Measurements from ENCODE around the gene MARCHF10. TPM values are rescaled to one million over a fixed set of nuclear protein-coding genes. Genes with fewer than 3 reads are reported as not detected.
"Not testable (repeated sequence)": the region's sequence is repeated elsewhere in the genome, so short reads cannot be mapped to it uniquely, and the experiment has no call there.

MARCHF10 gene
- polyA plus RNA-seq, 3 donors: not detected

DNA sequence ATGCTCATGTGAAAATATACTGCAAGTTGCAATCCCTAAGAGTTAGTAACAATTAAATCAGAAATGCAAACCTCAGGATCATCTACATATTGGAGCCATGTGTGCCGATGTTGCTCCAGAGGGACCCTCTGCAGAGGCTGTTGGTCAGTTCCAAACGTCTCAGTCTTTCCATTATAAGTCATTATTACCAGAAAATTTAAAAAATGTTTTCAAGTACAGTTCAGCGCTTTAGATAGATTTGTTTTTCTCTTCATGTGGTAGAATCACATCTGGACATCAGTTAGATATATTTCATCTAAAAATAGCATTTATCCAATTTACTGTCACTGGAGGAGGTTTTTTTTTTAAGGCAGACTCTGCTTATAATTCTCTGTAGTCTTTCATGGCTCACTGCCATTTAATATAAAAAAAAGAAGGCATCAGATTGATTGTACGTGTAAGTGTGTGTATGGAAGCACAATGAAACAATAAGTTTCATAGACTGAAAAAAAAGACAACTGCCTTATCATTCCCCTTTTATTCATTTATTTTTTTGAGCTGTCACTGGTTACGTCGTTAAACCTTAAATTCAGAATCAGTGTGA lies 46.1 kb upstream of the MARCHF10 start:
- intact Hi-C loops (cut with micrococcal nuclease): no loop called here

GRCh38 chr17:62852195-62852594 lies 44.1 kb upstream of the MARCHF10 start:
- no peak for TF ChIP-seq CTCF (IDR thresholded peaks at IDR 0.05)

More for the DNA sequence above, 46.1 kb upstream of the MARCHF10 start:
- H3K4me1 Mint-ChIP-seq: no peaks in the 10 kb centered on the region
- peaks cover 1 to 11% (median 3%) of the 10 kb centered on the region in 3 donors for H3K27me3 Mint-ChIP-seq (ENCODE audit: low read depth in 3 of 3)
- TF ChIP-seq CTCF (IDR thresholded peaks at IDR 0.05): no peak
- no peak overlapping the region for H3K4me3 Mint-ChIP-seq
- Histone ChIP-seq H3K4me2 (replicated peaks; ENCODE audit: extremely low read depth, low read length, poor library complexity, severe bottlenecking) (no peak overlapping the region), H3K27me3 (ENCODE audit: control insufficient read depth in 2 of 2, insufficient read depth in 2 of 2, low read length in 2 of 2) (no peaks in the 10 kb centered on the region), H3K79me2 (ENCODE audit: insufficient read depth, low read length) (no peaks in the 10 kb centered on the region), H4K20me1 (ENCODE audit: insufficient read depth, low read length) (no peaks in the 10 kb centered on the region), H3K4me3 (replicated peaks in 1 of 3; ENCODE audit: low read depth in 2 of 3, low read length in 3 of 3) (no peak overlapping the region), H3K9ac (ENCODE audit: insufficient read depth, low read length, poor library complexity, severe bottlenecking) (no peak overlapping the region), H3K9me3 (replicated peaks in 1 of 2; ENCODE audit: control insufficient read depth in 1 of 2, insufficient read depth in 1 of 2, low read length in 2 of 2) (no peaks in the 10 kb centered on the region), H2AFZ (ENCODE audit: insufficient read depth, low read depth, low read length, poor library complexity, severe bottlenecking) (no peak overlapping the region), H3K27ac (ENCODE audit: low read depth in 1 of 2, low read length in 2 of 2) (no peak overlapping the region), H3K36me3 (replicated peaks in 1 of 2; ENCODE audit: control insufficient read depth in 1 of 2, insufficient read depth in 2 of 2, low read length in 2 of 2) (no peaks in the 10 kb centered on the region), H3K4me1 (ENCODE audit: control insufficient read depth in 1 of 2, insufficient read depth in 2 of 2, low read length in 2 of 2) (no peaks in the 10 kb centered on the region)
- H3K36me3 Mint-ChIP-seq: no peaks in the 10 kb centered on the region
- H3K9me3 Mint-ChIP-seq: peaks cover 0 to 2% (median 0%) of the 10 kb centered on the region in 7 donors
- WGBS (ENCODE audit: insufficient coverage): 100% methylated on average over 1 of the region's 6 CpGs
- no peak for DNase-seq
- H3K27ac Mint-ChIP-seq: no peak overlapping the region

GRCh38 chr17:62849591-62850415 lies 41.7 kb upstream of the MARCHF10 start:
- H3K4me1 Mint-ChIP-seq; H3K27ac Mint-ChIP-seq; H3K79me2 ChIP-seq (ENCODE audit: insufficient read depth, low read length); H3K27me3 Mint-ChIP-seq (ENCODE audit: low read depth in 3 of 3); DNase-seq; H3K9me3 Mint-ChIP-seq; H3K4me1 ChIP-seq (ENCODE audit: control insufficient read depth in 1 of 2, insufficient read depth in 2 of 2, low read length in 2 of 2); H3K27ac ChIP-seq (ENCODE audit: low read depth in 1 of 2, low read length in 2 of 2); H3K4me3 Mint-ChIP-seq; intact Hi-C loops (cut with micrococcal nuclease); H3K27me3 ChIP-seq (ENCODE audit: control insufficient read depth in 2 of 2, insufficient read depth in 2 of 2, low read length in 2 of 2); H3K9me3 ChIP-seq (replicated peaks in 1 of 2; ENCODE audit: control insufficient read depth in 1 of 2, insufficient read depth in 1 of 2, low read length in 2 of 2); H3K36me3 ChIP-seq (replicated peaks in 1 of 2; ENCODE audit: control insufficient read depth in 1 of 2, insufficient read depth in 2 of 2, low read length in 2 of 2); H3K4me2 ChIP-seq (replicated peaks; ENCODE audit: extremely low read depth, low read length, poor library complexity, severe bottlenecking); H4K20me1 ChIP-seq (ENCODE audit: insufficient read depth, low read length); H3K36me3 Mint-ChIP-seq; H3K9ac ChIP-seq (ENCODE audit: insufficient read depth, low read length, poor library complexity, severe bottlenecking); H2AFZ ChIP-seq (ENCODE audit: insufficient read depth, low read depth, low read length, poor library complexity, severe bottlenecking); H3K4me3 ChIP-seq (replicated peaks in 1 of 3; ENCODE audit: low read depth in 2 of 3, low read length in 3 of 3): not testable (repeated sequence)
- WGBS (ENCODE audit: insufficient coverage): 95% methylated on average over 7 of the region's 10 CpGs

More at GRCh38 chr17:62852195-62852594, 44.1 kb upstream of the MARCHF10 start:
- no peak for DNase-seq
- Histone ChIP-seq H3K9ac (ENCODE audit: insufficient read depth, low read length, poor library complexity, severe bottlenecking) (no peak overlapping the region), H4K20me1 (ENCODE audit: insufficient read depth, low read length) (no peaks in the 10 kb centered on the region), H3K4me2 (replicated peaks; ENCODE audit: extremely low read depth, low read length, poor library complexity, severe bottlenecking) (no peak overlapping the region), H3K9me3 (replicated peaks in 1 of 2; ENCODE audit: control insufficient read depth in 1 of 2, insufficient read depth in 1 of 2, low read length in 2 of 2) (no peaks in the 10 kb centered on the region), H3K4me3 (replicated peaks in 1 of 3; ENCODE audit: low read depth in 2 of 3, low read length in 3 of 3) (no peak overlapping the region), H3K36me3 (replicated peaks in 1 of 2; ENCODE audit: control insufficient read depth in 1 of 2, insufficient read depth in 2 of 2, low read length in 2 of 2) (no peaks in the 10 kb centered on the region), H3K79me2 (ENCODE audit: insufficient read depth, low read length) (no peaks in the 10 kb centered on the region), H3K4me1 (ENCODE audit: control insufficient read depth in 1 of 2, insufficient read depth in 2 of 2, low read length in 2 of 2) (no peaks in the 10 kb centered on the region), H3K27ac (ENCODE audit: low read depth in 1 of 2, low read length in 2 of 2) (no peak overlapping the region), H3K27me3 (ENCODE audit: control insufficient read depth in 2 of 2, insufficient read depth in 2 of 2, low read length in 2 of 2) (no peaks in the 10 kb centered on the region), H2AFZ (ENCODE audit: insufficient read depth, low read depth, low read length, poor library complexity, severe bottlenecking) (no peak overlapping the region)
- Mint-ChIP-seq H3K9me3 (peaks cover 0 to 2% (median 0%) of the 10 kb centered on the region in 7 donors), H3K4me1 (no peaks in the 10 kb centered on the region), H3K27ac (peak overlapping the region in 1 of 7 donors; percentile 0), H3K4me3 (no peak overlapping the region), H3K27me3 (ENCODE audit: low read depth in 3 of 3) (peaks cover 4 to 9% (median 5%) of the 10 kb centered on the region in 3 donors), H3K36me3 (no peaks in the 10 kb centered on the region)
- intact Hi-C loops (cut with micrococcal nuclease): no loop called here
- 100% methylated on average over 2 of the region's 2 CpGs for WGBS (ENCODE audit: insufficient coverage)

All from CD14-positive monocyte (primary cell).